ENCODE results near the gene ARNT2.
A peak's percentile ranks its signal among the peaks of the same experiment; 100 is the strongest.

GRCh38 chr15:80527961-80528360 lies 123.8 kb downstream of the ARNT2 start:
- TF ChIP-seq CTCF (IDR thresholded peaks at IDR 0.05): no peak
- no peak for TF ChIP-seq POLR2A (IDR thresholded peaks at IDR 0.05)
- TF ChIP-seq POLR2AphosphoS5 (IDR thresholded peaks at IDR 0.05; ENCODE audit: insufficient read depth in 1 of 2, low read depth in 1 of 2): peak in 1 of 2 donors; percentile 22

All from vagina (tissue), 2 donors.